C4-2B (cell line): Measurements from ENCODE around the gene INPP5E.
"Not testable (repeated sequence)": the region's sequence is repeated elsewhere in the genome, so short reads cannot be mapped to it uniquely, and the experiment has no call there.

Source experiments
- CTCF ChIP-seq: fragments of 450-650 bp; conservative IDR thresholded peaks from 2 replicates; pipeline ENCODE4 v1.5.1; 2017; ENCODE audit warnings: mild to moderate bottlenecking
- ZFX ChIP-seq: fragments of 450-650 bp; IDR thresholded peaks from 2 replicates; pipeline ENCODE4 v1.6.1; 2017

DNA sequence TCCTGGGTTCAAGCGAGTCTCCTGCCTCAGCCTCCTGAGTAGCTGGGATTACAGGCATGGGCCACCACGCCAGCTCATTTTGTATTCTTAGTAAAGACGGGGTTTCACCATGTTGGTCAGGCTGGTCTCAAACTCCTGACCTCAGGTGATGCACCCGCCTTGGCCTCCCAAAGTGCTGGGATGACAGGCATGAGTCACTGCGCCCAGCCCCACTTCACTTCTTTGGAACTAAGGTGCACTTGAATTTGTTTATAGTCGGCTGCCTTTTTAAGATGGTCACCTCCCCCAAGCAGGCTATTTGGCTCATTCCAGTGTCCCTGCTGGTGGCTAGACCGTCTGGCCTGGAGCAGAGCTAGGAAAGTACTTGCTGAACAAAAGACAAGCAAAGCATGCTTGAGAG is 14.3 kb downstream of the INPP5E start:
- not testable (repeated sequence) for TF ChIP-seq CTCF, ZFX
